ENCODE data around the gene PYHIN1. TPM values are rescaled to one million over a fixed set of nuclear protein-coding genes. Genes with fewer than 3 reads are reported as not detected.
A peak's percentile ranks its signal among the peaks of the same experiment; 100 is the strongest.

The PYHIN1 gene
- total RNA-seq, 2 donors from 2014 or later = 0.18 to 0.51 TPM

GRCh38 chr1:159012495-159012894 is 81.1 kb downstream of the PYHIN1 start:
- Histone ChIP-seq H3K36me3 (no peaks in the 10 kb centered on the region), H3K27me3 (replicated peaks; ENCODE audit: insufficient read depth) (no peaks in the 10 kb centered on the region), H3K9me3 (no peaks in the 10 kb centered on the region), H3K27ac (no peak overlapping the region), H3K4me1 (replicated peaks) (no peaks in the 10 kb centered on the region), H3K4me3 (peak overlapping the region in 1 of 2 donors; percentile 1)
- 59% methylated on average over 6 of the region's 6 CpGs for WGBS
- intact Hi-C loops (cut with DNase I) = no loop called here
- DNase-seq (ENCODE audit: low spot score) = no peak
- TF ChIP-seq CTCF (IDR thresholded peaks at IDR 0.05) (no peak), POLR2AphosphoS5 (IDR thresholded peaks at IDR 0.05) (peak; percentile 7)

GRCh38 chr1:159014003-159014571 is 82.7 kb downstream of the PYHIN1 start:
- no peaks in the 10 kb centered on the region for H3K36me3 ChIP-seq
- intact Hi-C loops (cut with DNase I) = no loop called here
- no peaks in the 10 kb centered on the region for H3K4me1 ChIP-seq (replicated peaks)
- H3K27me3 ChIP-seq (replicated peaks; ENCODE audit: insufficient read depth) = no peaks in the 10 kb centered on the region
- H3K4me3 ChIP-seq = no peak overlapping the region
- no peaks in the 10 kb centered on the region for H3K9me3 ChIP-seq
- 93% methylated on average over 3 of the region's 3 CpGs for WGBS
- DNase-seq (ENCODE audit: low spot score) = no peak
- no peak overlapping the region for H3K27ac ChIP-seq
- TF ChIP-seq CTCF (IDR thresholded peaks at IDR 0.05) (no peak), POLR2A (IDR thresholded peaks at IDR 0.05) (no peak), POLR2AphosphoS5 (IDR thresholded peaks at IDR 0.05) (no peak)

- Histone ChIP-seq H3K4me3 (no peak overlapping the region), H3K36me3 (no peaks in the 10 kb centered on the region), H3K27me3 (replicated peaks; ENCODE audit: insufficient read depth) (no peaks in the 10 kb centered on the region), H3K4me1 (replicated peaks) (no peaks in the 10 kb centered on the region), H3K9me3 (no peaks in the 10 kb centered on the region), H3K27ac (no peak overlapping the region)
- no peak for TF ChIP-seq POLR2A (IDR thresholded peaks at IDR 0.05)
- no peak for TF ChIP-seq CTCF (IDR thresholded peaks at IDR 0.05)
- no peak for TF ChIP-seq POLR2AphosphoS5 (IDR thresholded peaks at IDR 0.05)
- WGBS = 93% methylated on average over 3 of the region's 3 CpGs
- DNase-seq (ENCODE audit: low spot score) = no peak
- intact Hi-C loops (cut with DNase I) = no loop called here
Observed at GRCh38 chr1:159014851-159015250, 83.5 kb downstream of the PYHIN1 start.

GRCh38 chr1:159015440-159015909 is 84.1 kb downstream of the PYHIN1 start:
- Histone ChIP-seq H3K27ac (no peak overlapping the region), H3K9me3 (no peaks in the 10 kb centered on the region), H3K4me1 (replicated peaks) (no peaks in the 10 kb centered on the region), H3K36me3 (no peaks in the 10 kb centered on the region), H3K4me3 (no peak overlapping the region), H3K27me3 (replicated peaks; ENCODE audit: insufficient read depth) (no peaks in the 10 kb centered on the region)
- peak; percentile 49 for TF ChIP-seq POLR2AphosphoS5 (IDR thresholded peaks at IDR 0.05)
- TF ChIP-seq POLR2A (IDR thresholded peaks at IDR 0.05) = no peak
- DNase-seq (ENCODE audit: low spot score) = peak; percentile 13
- intact Hi-C loops (cut with DNase I) = no loop called here
- WGBS = 72% methylated on average over 4 of the region's 4 CpGs

- H3K9me3 ChIP-seq = no peaks in the 10 kb centered on the region
- DNase-seq (ENCODE audit: low spot score) = no peak
- intact Hi-C loops (cut with DNase I) = no loop called here
- H3K4me3 ChIP-seq = no peak overlapping the region
- H3K4me1 ChIP-seq (replicated peaks) = no peaks in the 10 kb centered on the region
- 77% methylated on average over 10 of the region's 10 CpGs for WGBS
- H3K36me3 ChIP-seq = no peaks in the 10 kb centered on the region
- TF ChIP-seq CTCF (IDR thresholded peaks at IDR 0.05) (no peak), POLR2A (IDR thresholded peaks at IDR 0.05) (no peak), POLR2AphosphoS5 (IDR thresholded peaks at IDR 0.05) (no peak)
- no peak overlapping the region for H3K27ac ChIP-seq
- H3K27me3 ChIP-seq (replicated peaks; ENCODE audit: insufficient read depth) = no peaks in the 10 kb centered on the region
Observed at GRCh38 chr1:159023723-159024122, 92.4 kb downstream of the PYHIN1 start.
